GM10248 (cell line): ENCODE measurements around the gene SMAD3.

Experiments used
- CTCF ChIA-PET: fragments of 300-600 bp; sonication (Branson Sonifier 250); formaldehyde crosslinking; extraction: SDS; loops from one replicate; lab custom pipeline; 2021; ENCODE audit warnings: antibody characterized with exemption; lab: Yijun Ruan, JAX
- POLR2A ChIA-PET: fragments of 350-650 bp; sonication (Branson Sonifier 250); formaldehyde crosslinking; extraction: SDS; loops from one replicate; lab custom pipeline; 2020; ENCODE audit warnings: antibody characterized with exemption; lab: Yijun Ruan, JAX
- DNase-seq: peaks from one replicate; pipeline ENCODE4 v3.0.0; 2012; ENCODE audit errors: extremely low spot score
- TF ChIP-seq, protein P1 (sequence below): IDR thresholded peaks from 2 replicates; pipeline ENCODE4 v1.5.1; 2012; ENCODE audit warnings: mild to moderate bottlenecking, low read depth; ENCODE audit errors: extremely low read depth, missing control alignments, control extremely low read depth

SMAD3 gene

GRCh38 chr15:67103869-67104268 is 38.5 kb downstream of the SMAD3 start:
- TF ChIP-seq, protein P1, sequence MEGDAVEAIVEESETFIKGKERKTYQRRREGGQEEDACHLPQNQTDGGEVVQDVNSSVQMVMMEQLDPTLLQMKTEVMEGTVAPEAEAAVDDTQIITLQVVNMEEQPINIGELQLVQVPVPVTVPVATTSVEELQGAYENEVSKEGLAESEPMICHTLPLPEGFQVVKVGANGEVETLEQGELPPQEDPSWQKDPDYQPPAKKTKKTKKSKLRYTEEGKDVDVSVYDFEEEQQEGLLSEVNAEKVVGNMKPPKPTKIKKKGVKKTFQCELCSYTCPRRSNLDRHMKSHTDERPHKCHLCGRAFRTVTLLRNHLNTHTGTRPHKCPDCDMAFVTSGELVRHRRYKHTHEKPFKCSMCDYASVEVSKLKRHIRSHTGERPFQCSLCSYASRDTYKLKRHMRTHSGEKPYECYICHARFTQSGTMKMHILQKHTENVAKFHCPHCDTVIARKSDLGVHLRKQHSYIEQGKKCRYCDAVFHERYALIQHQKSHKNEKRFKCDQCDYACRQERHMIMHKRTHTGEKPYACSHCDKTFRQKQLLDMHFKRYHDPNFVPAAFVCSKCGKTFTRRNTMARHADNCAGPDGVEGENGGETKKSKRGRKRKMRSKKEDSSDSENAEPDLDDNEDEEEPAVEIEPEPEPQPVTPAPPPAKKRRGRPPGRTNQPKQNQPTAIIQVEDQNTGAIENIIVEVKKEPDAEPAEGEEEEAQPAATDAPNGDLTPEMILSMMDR, result no peak
- CTCF ChIA-PET, result interaction anchor here (1.0 to 3.7 kb wide), 3 partner anchors 12 to 23 kb away, joined by 3 to 22 read pairs (median 3); no protein-coding TSS in a partner anchor

DNA sequence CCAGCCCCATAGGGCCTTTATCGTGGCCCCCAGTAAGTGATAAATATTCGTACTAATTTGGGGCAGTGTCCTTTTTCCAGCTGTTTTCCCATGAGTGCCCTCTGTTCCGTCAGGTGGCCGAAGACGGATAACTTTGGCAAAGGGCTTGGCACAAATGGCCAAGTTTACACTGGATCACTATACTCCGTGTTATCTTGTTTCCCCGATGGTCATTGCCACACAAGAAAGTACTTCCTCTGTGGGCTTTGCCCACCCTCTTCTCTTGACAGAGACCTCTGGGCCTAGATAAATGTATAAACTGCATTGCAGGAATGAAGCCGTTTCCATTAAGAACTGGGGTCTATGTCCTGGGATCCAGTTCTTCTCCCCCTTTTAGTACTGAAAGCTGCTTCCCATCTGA is 39.1 kb downstream of the SMAD3 start:
- POLR2A ChIA-PET, result interaction anchor here (1.6 kb wide), 1 partner anchor 16 kb away, joined by 3 read pairs; no protein-coding TSS in a partner anchor
- DNase-seq, result no peak
- CTCF ChIA-PET, result interaction anchor here (1.2 to 3.4 kb wide), 3 partner anchors 24 to 92 kb away, joined by 3 to 9 read pairs (median 4); no protein-coding TSS in a partner anchor
- TF ChIP-seq, protein P1, result no peak

More at GRCh38 chr15:67103869-67104268, 38.5 kb downstream of the SMAD3 start:
- DNase-seq, result no peak
- POLR2A ChIA-PET, result no interaction called here

- POLR2A ChIA-PET, result interaction anchor here (1.6 kb wide), 1 partner anchor 15 kb away, joined by 3 read pairs; no protein-coding TSS in a partner anchor
- CTCF ChIA-PET, result interaction anchor here (1.2 to 3.4 kb wide), 4 partner anchors 23 to 91 kb away, joined by 3 to 9 read pairs (median 4); no protein-coding TSS in a partner anchor
- DNase-seq, result no peak
- TF ChIP-seq, protein P1, result no peak
Measured at GRCh38 chr15:67105065-67105951, 39.9 kb downstream of the SMAD3 start.

DNA sequence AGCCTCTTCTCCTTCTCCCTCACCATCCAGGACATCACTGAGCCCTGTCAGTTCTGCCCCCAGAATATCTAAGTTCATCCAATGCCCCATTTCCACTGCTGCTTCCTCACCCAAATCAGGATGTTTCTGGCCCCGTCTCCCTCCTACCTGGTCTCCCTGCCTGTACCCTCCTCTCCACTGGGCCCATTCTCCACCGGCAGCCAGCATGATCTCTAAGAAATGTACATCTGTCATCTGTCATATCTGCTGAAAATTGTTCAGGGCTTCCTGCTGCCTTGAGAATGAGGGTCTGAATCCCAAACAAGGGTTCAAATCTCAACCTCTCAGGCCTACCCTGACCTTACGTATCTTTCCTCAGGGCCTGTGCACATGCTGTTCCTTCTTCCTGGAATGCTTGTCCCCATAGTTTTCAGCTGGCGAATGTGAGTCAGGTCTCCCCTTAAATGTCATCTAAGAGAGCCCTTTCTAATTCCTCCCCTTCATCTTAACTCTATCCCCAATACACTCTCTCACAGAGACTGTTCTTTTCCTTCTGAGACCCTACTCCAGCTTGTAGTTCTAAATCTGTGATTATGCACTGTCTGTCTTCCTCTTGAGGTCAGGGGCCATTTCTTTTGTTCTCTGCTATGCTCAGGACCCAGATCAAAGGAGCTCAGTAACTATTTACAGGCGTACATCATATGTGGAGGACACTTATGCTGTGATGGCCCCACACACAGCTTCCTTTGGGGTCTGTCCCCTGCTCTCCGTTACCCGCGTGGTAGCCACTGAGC is 40.8 kb downstream of the SMAD3 start:
- DNase-seq, result no peak
- TF ChIP-seq, protein P1, result no peak
- CTCF ChIA-PET, result interaction anchor here (0.8 to 3.4 kb wide), 4 partner anchors 11 to 25 kb away, joined by 3 to 9 read pairs (median 4); no protein-coding TSS in a partner anchor
- POLR2A ChIA-PET, result interaction anchor here (0.8 to 1.6 kb wide), 3 partner anchors 8 to 21 kb away, joined by 3 read pairs; no protein-coding TSS in a partner anchor

GRCh38 chr15:67106764-67107013 is 41.3 kb downstream of the SMAD3 start:
- CTCF ChIA-PET, result interaction anchor here (0.8 to 3.4 kb wide), 4 partner anchors 10 to 26 kb away, joined by 3 to 9 read pairs (median 4); no protein-coding TSS in a partner anchor
- POLR2A ChIA-PET, result interaction anchor here (0.8 to 1.0 kb wide), 2 partner anchors 9 to 21 kb away, joined by 3 read pairs; no protein-coding TSS in a partner anchor

More at GRCh38 chr15:67106764-67107013, 41.3 kb downstream of the SMAD3 start:
- DNase-seq, result no peak
- TF ChIP-seq, protein P1, result no peak
